COLO829 (cell line): ENCODE measurements around the gene NLGN2.

Experiments
- DNase-seq: peaks from one replicate; pipeline ENCODE4 v3.0.0; 2012; ENCODE audit warnings: low spot score

The NLGN2 gene

DNA sequence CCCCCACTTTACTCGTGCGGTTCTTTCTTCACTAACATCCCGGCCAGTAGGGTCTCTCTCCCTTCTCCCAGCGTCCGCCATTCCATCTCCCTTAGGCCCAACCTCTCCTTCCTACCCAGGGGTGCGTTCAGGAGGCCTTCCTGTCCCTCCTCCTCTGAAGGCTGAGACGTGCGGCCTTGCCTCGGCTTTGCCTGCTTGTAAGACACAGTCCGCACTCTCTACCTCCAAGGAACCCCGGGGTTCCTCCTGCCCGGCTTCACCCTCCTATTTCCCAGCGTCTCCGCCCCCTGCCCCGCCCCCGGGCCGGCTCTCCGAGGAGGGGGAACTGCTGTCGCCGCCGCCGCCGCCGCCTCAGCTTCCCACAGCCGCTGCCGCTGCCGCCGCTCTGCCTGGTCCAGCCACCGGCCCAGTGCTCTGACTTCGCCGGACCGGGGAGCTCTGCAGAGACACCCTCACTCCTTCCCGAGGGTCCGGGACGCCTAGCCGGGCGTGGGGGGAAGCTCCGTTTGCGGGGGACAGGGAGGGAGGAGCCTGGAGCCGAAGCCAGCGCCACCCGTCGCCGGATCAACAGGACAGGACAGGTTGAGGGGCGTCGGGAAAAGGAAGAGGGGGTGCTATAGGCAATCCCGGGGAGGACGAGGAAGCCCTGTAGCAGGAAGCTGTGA lies 30.4 kb downstream of the NLGN2 start:
- no peak for DNase-seq

- DNase-seq = no peak
Measured at GRCh38 chr17:7438656-7439460, 31.2 kb downstream of the NLGN2 start.

GRCh38 chr17:7439462-7440112 lies 31.9 kb downstream of the NLGN2 start, which contains the start of gene FGF11:
TSS of gene FGF11 (plus strand) at chr17:7439512. CDS start at chr17:7439621, 109 bp downstream.
- no peak for DNase-seq

GRCh38 chr17:7440113-7440833 lies 32.6 kb downstream of the NLGN2 start:
- no peak for DNase-seq

- DNase-seq = no peak
Measured at GRCh38 chr17:7440834-7441195, 33.2 kb downstream of the NLGN2 start.

GRCh38 chr17:7441266-7441665 lies 33.6 kb downstream of the NLGN2 start:
- no peak for DNase-seq

GRCh38 chr17:7442142-7442541 lies 34.5 kb downstream of the NLGN2 start:
- DNase-seq = no peak

DNA sequence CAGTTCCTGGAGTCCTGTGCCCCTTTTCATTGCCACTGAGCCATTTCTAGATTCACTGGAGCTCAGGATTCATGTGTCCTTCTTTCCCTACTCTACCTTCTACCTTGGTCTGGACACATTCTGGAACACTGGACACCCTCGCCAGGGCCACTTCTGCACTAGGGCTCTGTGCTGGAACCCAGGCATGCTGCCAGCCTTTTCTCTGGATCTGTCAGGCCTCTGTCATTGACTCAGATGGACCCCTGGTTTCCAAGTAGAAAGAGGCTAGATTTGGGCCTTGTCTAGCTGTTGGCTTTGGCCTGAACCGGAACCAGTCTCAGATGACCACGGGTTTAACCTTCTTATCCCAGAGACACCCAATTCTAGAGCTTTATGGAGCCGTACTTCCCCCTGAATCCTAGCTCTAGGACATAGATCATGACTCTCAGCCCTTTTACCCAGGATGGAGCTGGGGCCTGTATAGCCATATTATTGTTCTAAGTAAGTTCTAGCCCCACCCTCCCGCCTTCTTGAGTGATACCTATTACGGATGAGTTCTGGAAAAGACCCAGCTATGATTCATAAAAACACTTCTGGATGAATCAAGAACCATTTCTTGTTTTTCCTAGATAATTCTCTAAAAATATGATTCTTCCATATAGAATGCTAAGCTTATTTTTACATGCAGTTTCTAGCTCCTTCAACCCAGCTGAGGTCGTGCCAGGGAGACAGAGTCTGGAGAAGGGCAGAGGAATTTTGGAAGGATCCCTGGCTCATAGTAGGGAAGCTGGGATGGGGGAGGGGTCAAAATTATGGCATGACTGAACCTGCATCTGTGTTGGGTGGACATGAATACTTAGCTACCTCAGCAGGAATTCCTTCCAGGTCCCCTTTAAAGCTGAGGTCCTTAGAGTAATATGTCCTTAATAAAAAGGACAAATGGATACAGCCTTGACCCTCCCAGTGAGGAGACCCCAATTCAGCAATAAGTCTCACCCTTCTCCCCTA lies 36.1 kb downstream of the NLGN2 start:
- DNase-seq = no peak

DNA sequence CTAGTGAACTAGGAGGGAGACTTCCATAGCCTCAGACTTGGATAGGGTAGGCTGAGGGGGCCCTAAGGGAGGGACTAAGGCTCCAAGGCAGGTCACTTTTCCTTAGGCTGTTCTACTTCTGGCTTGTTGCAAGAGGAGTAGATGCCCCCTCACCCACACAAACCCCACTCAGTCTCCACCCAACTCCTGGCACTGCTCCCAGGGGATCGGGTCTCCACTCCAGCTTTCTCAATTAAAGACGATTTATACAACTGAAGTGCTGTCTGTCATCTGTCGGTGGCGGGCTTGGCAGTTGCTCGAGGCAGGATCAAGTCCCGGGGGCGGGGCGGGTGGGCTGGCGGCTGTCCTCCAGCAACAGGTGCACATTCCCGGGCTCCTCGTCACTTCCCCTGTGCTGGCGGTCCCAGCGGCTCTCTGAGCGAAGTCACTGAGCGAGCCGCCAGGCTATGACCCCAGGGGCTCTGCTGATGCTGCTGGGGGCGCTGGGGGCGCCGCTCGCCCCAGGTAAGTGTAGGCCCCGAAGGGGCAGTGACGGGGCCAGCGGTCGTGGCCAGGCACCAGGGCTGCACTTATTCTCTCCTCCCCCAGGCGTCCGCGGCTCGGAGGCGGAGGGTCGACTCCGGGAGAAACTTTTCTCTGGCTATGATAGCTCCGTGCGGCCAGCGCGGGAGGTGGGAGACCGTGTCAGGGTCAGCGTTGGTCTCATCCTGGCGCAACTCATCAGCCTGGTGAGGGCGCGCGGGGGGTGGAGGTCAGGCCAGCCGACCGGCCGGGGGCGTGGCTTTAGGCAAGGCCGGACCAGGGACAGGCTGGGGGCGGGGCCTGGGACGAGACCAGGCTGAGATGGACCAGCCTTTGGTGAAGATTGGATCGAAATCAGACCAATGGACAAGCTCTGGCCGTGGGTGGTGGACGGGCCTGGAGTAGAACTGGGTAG lies 37.3 kb downstream of the NLGN2 start, which contains the start of gene CHRNB1:
TSS of gene CHRNB1 (plus strand) at position 380 of the 937 bp plus-strand sequence. CDS start at position 447, 67 bp downstream.
- DNase-seq = peak; percentile 38

DNA sequence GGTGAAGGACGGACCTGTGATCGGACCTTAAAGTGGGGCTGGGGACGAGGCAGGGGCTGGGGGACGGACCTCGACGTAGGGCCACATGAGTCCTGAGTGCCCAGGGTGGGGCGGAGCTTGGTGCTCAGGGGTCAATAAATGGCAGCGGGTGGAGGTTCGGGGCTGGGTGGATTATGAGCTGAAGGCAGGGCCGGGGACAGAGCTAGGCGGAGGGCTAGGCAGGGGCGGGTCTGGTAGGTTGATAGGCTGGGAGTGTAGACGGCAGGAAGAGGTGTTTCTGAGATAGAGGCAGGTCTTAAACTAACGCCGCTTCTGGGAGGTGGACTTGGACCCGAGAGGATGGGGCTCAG lies 37.9 kb downstream of the NLGN2 start:
- no peak for DNase-seq

- no peak for DNase-seq
Measured at GRCh38 chr17:7448461-7448860, 40.8 kb downstream of the NLGN2 start.

DNA sequence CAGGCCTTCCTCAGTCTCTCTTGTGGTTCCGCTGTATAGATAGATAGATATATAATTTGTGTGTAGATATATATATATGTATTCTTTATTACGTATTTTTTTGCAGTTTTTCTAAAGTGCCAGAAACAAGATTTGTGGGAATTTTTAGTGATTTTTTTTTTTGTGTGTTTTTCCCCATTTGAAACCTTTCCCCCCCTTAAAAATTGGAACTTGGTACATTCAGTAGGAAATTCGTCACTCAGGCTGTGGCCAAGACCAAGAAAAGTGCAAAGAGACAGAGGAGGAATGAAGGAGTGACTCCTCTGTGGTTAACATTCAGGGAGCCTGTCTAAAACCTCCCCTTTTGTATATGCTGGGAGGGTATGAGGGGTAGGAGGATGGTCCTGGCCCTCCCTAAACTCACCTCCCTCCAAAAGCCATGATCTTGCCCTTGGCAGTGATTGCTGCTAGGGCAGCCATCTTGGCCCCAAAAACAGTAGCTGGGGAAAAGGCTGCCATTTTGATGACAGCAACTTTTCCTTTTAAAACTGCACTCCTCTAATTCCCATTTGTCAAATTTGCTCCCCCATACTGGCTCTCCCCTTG lies 52.4 kb downstream of the NLGN2 start:
- no peak for DNase-seq

DNA sequence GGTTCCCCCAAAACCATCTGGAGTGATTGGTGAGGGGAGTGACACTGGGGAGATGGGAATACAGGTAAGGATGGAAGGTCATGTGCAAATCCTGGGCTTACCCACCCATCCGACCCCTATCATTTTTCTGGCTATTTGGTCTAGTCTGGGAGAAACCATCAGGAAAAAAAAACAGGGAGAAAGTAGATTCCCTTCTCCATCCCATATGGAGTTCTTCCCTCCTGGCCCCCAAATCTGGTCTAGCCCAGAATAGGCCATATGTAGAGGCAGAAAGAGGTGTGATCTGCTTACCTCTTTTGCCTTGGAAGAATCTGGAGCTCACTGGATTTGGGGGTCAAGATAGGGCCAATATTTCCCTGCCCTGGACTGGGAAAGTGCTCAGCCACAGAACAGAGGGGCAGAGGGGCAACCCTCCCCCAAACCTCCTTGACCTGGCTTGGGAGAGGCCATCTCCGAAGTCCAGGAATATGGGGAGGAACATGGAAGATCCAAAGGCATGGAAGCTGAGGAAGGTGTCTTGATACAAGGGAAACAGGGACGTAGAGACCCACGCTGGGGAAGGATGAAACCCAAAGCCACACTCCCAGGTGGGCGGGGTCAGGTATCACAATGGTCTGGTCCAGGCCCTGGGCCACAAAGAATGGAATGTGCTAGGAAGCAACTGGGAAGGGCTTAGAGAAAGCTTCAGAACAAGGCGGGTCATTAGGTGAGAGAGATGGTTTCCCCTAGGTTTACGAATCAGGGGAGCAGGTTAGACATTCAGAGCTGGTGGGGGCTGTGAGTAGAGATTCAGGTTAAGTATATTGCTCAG lies 53.4 kb downstream of the NLGN2 start:
- DNase-seq = no peak

- no peak for DNase-seq
Measured at GRCh38 chr17:7462474-7463371, 55.1 kb downstream of the NLGN2 start.

- no peak for DNase-seq
Measured at GRCh38 chr17:7463372-7463846, 55.8 kb downstream of the NLGN2 start.

- DNase-seq = no peak
Measured at GRCh38 chr17:7464081-7464480, 56.4 kb downstream of the NLGN2 start.

GRCh38 chr17:7465597-7466275 lies 58.1 kb downstream of the NLGN2 start:
- DNase-seq = no peak
